Activated CD4-positive, alpha-beta T cell treated with anti-CD3 and anti-CD28 coated beads for 1 hour (primary cell): Measurements from ENCODE around the gene NKX2-4.
"Not testable (repeated sequence)": the region's sequence is repeated elsewhere in the genome, so short reads cannot be mapped to it uniquely, and the experiment has no call there.

ENCODE experiments used
- DNase-seq: peaks from one replicate; pipeline ENCODE4 v3.0.0-alpha.2; 2020

The NKX2-4 gene

GRCh38 chr20:21397341-21398108 is at the start of gene NKX2-4:
Gene NKX2-4, minus strand, starts transcription at chr20:21397526. Its CDS starts 127 bp downstream, at chr20:21397399.
- DNase-seq = no peak

- DNase-seq = no peak
Observed at GRCh38 chr20:21437816-21438215, 40.5 kb upstream of the NKX2-4 start.

GRCh38 chr20:21437248-21437647 is 39.9 kb upstream of the NKX2-4 start:
- no peak for DNase-seq

- DNase-seq = no peak
Observed at GRCh38 chr20:21436205-21436604, 38.9 kb upstream of the NKX2-4 start.

- no peak for DNase-seq
Observed at GRCh38 chr20:21435576-21435975, 38.2 kb upstream of the NKX2-4 start.

GRCh38 chr20:21433329-21433890 is 36.1 kb upstream of the NKX2-4 start:
- no peak for DNase-seq

- no peak for DNase-seq
Observed at GRCh38 chr20:21432911-21433310, 35.6 kb upstream of the NKX2-4 start.

- DNase-seq = no peak
Observed at GRCh38 chr20:21430020-21430419, 32.7 kb upstream of the NKX2-4 start.

GRCh38 chr20:21424846-21425245 is 27.5 kb upstream of the NKX2-4 start:
- no peak for DNase-seq

GRCh38 chr20:21423712-21424111 is 26.4 kb upstream of the NKX2-4 start:
- not testable (repeated sequence) for DNase-seq

- DNase-seq = no peak
Observed at GRCh38 chr20:21421601-21422236, 24.4 kb upstream of the NKX2-4 start.

- not testable (repeated sequence) for DNase-seq
Observed at GRCh38 chr20:21419147-21419546, 21.8 kb upstream of the NKX2-4 start.

GRCh38 chr20:21413996-21414395 is 16.7 kb upstream of the NKX2-4 start:
- not testable (repeated sequence) for DNase-seq

GRCh38 chr20:21411725-21412124 is 14.4 kb upstream of the NKX2-4 start:
- no peak for DNase-seq

- no peak for DNase-seq
Observed at GRCh38 chr20:21399005-21399475, 1.7 kb upstream of the NKX2-4 start.

- DNase-seq = no peak
Observed at GRCh38 chr20:21398109-21399004, 1.0 kb upstream of the NKX2-4 start.

- no peak for DNase-seq
Observed at GRCh38 chr20:21396599-21397340, 556 bp downstream of the NKX2-4 start.

GRCh38 chr20:21395666-21396598 is 1.4 kb downstream of the NKX2-4 start:
- peak; percentile 18 for DNase-seq

- DNase-seq = no peak
Observed at GRCh38 chr20:21395051-21395665, 2.2 kb downstream of the NKX2-4 start.

- no peak for DNase-seq
Observed at GRCh38 chr20:21394551-21394950, 2.8 kb downstream of the NKX2-4 start.
